GM23338 (cell line): ENCODE data around the gene TDO2. TPM values are rescaled to one million over a fixed set of nuclear protein-coding genes. Genes with fewer than 3 reads are reported as not detected.

Experiments
- ATAC-seq: fragments of 200-7000 bp; cut with Tn5 transposase; 3 replicates; pipeline ENCODE4 v1.9.1; 2020
- DNase-seq: peaks from one replicate; pipeline ENCODE4 v3.0.0-alpha.2; 2015; ENCODE audit warnings: low spot score
- H2AFZ ChIP-seq: fragments of 200-600 bp; sonication (generic); 2 replicates; pipeline ENCODE4 v1.8.0; 2016; ENCODE audit warnings: antibody characterized with exemption, mild to moderate bottlenecking, moderate library complexity
- H3F3A ChIP-seq: fragments of 200-600 bp; sonication (generic); replicated peaks from 2 replicates; pipeline ENCODE4 v1.8.0; 2017; ENCODE audit warnings: antibody characterized with exemption, mixed run types, low read depth
- H3K27ac ChIP-seq: fragments of 200-600 bp; sonication (generic); 2 replicates; pipeline ENCODE4 v1.6.1; 2016; ENCODE audit warnings: low read depth
- H3K27me3 ChIP-seq: fragments of 200-600 bp; sonication (generic); 2 replicates; pipeline ENCODE4 v1.8.0; 2016; ENCODE audit warnings: mild to moderate bottlenecking, mixed run types, moderate library complexity; ENCODE audit not compliant: insufficient read depth
- H3K36me3 ChIP-seq: fragments of 200-600 bp; sonication (generic); 2 replicates; pipeline ENCODE4 v1.8.0; 2016; ENCODE audit warnings: mild to moderate bottlenecking; ENCODE audit not compliant: insufficient read depth
- H3K4me1 ChIP-seq: fragments of 200-600 bp; sonication (generic); 2 replicates; pipeline ENCODE4 v1.8.0; 2016; ENCODE audit warnings: mild to moderate bottlenecking, moderate library complexity; ENCODE audit not compliant: insufficient read depth
- H3K4me2 ChIP-seq: fragments of 200-600 bp; sonication (generic); 2 replicates; pipeline ENCODE4 v1.7.1; 2017; ENCODE audit warnings: mixed run types
- H3K4me3 ChIP-seq: fragments of 200-600 bp; sonication (generic); 2 replicates; pipeline ENCODE4 v1.6.1; 2016; ENCODE audit warnings: mixed run types
- H3K79me2 ChIP-seq: fragments of 200-600 bp; sonication (generic); replicated peaks from 2 replicates; pipeline ENCODE4 v1.8.0; 2017; ENCODE audit warnings: mild to moderate bottlenecking; ENCODE audit not compliant: insufficient read depth
- H3K9me2 ChIP-seq: fragments of 200-600 bp; sonication (generic); 2 replicates; pipeline ENCODE4 v1.8.0; 2017; ENCODE audit not compliant: insufficient read depth
- H4K20me1 ChIP-seq: fragments of 200-600 bp; sonication (generic); replicated peaks from 2 replicates; pipeline ENCODE4 v1.8.0; 2017; ENCODE audit warnings: mild to moderate bottlenecking; ENCODE audit not compliant: insufficient read depth
- H3K27ac Mint-ChIP-seq: 2 replicates; pipeline ENCODE4 v1.8.0; 2020; ENCODE audit warnings: inconsistent platforms, mild to moderate bottlenecking, moderate library complexity, mixed read lengths
- H3K27me3 Mint-ChIP-seq: 3 replicates; pipeline ENCODE4 v1.8.0; 2022; ENCODE audit warnings: low read depth, mild to moderate bottlenecking, moderate library complexity, mixed read lengths, inconsistent platforms; ENCODE audit not compliant: insufficient read depth, poor library complexity
- H3K36me3 Mint-ChIP-seq: 3 replicates; pipeline ENCODE4 v1.8.0; 2021; ENCODE audit warnings: low read depth, mild to moderate bottlenecking, inconsistent platforms, moderate library complexity, mixed read lengths
- H3K4me1 Mint-ChIP-seq: 3 replicates; pipeline ENCODE4 v1.8.0; 2020; ENCODE audit warnings: mild to moderate bottlenecking, inconsistent platforms, mixed read lengths
- H3K4me3 Mint-ChIP-seq: 3 replicates; pipeline ENCODE4 v1.8.0; 2021; ENCODE audit warnings: moderate library complexity, mild to moderate bottlenecking, inconsistent platforms, mixed read lengths
- H3K9me3 Mint-ChIP-seq: 3 replicates; pipeline ENCODE4 v1.8.0; 2020; ENCODE audit warnings: moderate library complexity, mild to moderate bottlenecking, inconsistent platforms, mixed read lengths
- CREB1 ChIP-seq: fragments of 250-450 bp; sonication (Bioruptor Pico); IDR thresholded peaks from 2 replicates; pipeline ENCODE4 v1.5.0; 2020; ENCODE audit warnings: low read depth, mild to moderate bottlenecking, moderate library complexity
- EZH2 ChIP-seq: fragments of 200-600 bp; sonication (generic); IDR thresholded peaks from one replicate; pipeline ENCODE4 v1.8.0; 2017; ENCODE audit warnings: antibody characterized with exemption, mild to moderate bottlenecking, low read depth; ENCODE audit not compliant: unreplicated experiment
- EZH2phosphoT487 ChIP-seq: fragments of 200-600 bp; sonication (generic); IDR thresholded peaks from one replicate; pipeline ENCODE4 v1.8.1; 2018; ENCODE audit warnings: antibody characterized with exemption; ENCODE audit not compliant: unreplicated experiment
- JUNB ChIP-seq: IDR thresholded peaks from one replicate; pipeline ENCODE4 v1.6.1; 2016; ENCODE audit warnings: antibody characterized with exemption; ENCODE audit not compliant: unreplicated experiment
- NANOG ChIP-seq: IDR thresholded peaks from 2 replicates; pipeline ENCODE4 v1.6.1; 2016; ENCODE audit warnings: antibody characterized with exemption, borderline replicate concordance
- POLR2AphosphoS5 ChIP-seq: IDR thresholded peaks from 2 replicates; pipeline ENCODE4 v1.6.1; 2016; ENCODE audit warnings: antibody characterized with exemption, low read depth
- STAT1 ChIP-seq: IDR thresholded peaks from one replicate; pipeline ENCODE4 v1.6.1; 2016; ENCODE audit warnings: antibody characterized with exemption; ENCODE audit not compliant: unreplicated experiment
- ZNF114 ChIP-seq: fragments of 250-450 bp; sonication (Bioruptor Pico); IDR thresholded peaks from 2 replicates; pipeline ENCODE4 v1.5.0; 2020; ENCODE audit warnings: mild to moderate bottlenecking, moderate library complexity
- ZNF331 ChIP-seq: fragments of 250-450 bp; sonication (Bioruptor Pico); IDR thresholded peaks from 2 replicates; pipeline ENCODE4 v1.5.0; 2020; ENCODE audit warnings: low read depth, mild to moderate bottlenecking, moderate library complexity
- polyA plus RNA-seq: library from polyadenylated mRNA; unstranded; fragments of >200 nt; fragmentation: Nextera tagmentation; extraction: Ambion mirVana; gene quantifications from 2 replicates; pipeline ENCODE4 v1.2.1, GENCODE V29; 2016
- total RNA-seq: library from RNA; depleted of rRNA; stranded (reverse); fragments of >200 nt; shearing (Covaris generic); gene quantifications from 2 replicates; pipeline ENCODE4 v1.2.3, GENCODE V29; 2014
- TF ChIP-seq, protein P1 (sequence below): IDR thresholded peaks from 2 replicates; pipeline ENCODE4 v1.6.1; 2016; ENCODE audit warnings: antibody characterized with exemption
- TF ChIP-seq, protein P2 (sequence below): IDR thresholded peaks from one replicate; pipeline ENCODE4 v1.6.1; 2018; ENCODE audit warnings: antibody characterized with exemption; ENCODE audit not compliant: unreplicated experiment

TDO2 gene
- total and polyA plus RNA-seq, 2 experiments from 2014 or later, result 0.10 TPM; not detected in 1

- TF ChIP-seq ZNF331 (no peak), NANOG (0 out of 2 replicates have a peak, but pooled peaks have one; percentile 27)
- TF ChIP-seq, protein P1, sequence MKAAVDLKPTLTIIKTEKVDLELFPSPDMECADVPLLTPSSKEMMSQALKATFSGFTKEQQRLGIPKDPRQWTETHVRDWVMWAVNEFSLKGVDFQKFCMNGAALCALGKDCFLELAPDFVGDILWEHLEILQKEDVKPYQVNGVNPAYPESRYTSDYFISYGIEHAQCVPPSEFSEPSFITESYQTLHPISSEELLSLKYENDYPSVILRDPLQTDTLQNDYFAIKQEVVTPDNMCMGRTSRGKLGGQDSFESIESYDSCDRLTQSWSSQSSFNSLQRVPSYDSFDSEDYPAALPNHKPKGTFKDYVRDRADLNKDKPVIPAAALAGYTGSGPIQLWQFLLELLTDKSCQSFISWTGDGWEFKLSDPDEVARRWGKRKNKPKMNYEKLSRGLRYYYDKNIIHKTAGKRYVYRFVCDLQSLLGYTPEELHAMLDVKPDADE, result 0 out of 2 replicates have a peak, but pooled peaks have one; percentile 45
- peak overlapping the region; percentile 40; the same call in 1 of the 2 replicates for H3K27ac ChIP-seq
- no peaks in the 10 kb centered on the region for H3K79me2 ChIP-seq
- ATAC-seq (no peak), DNase-seq (peak; percentile 24)
- no peaks in the 10 kb centered on the region for H3K9me2 ChIP-seq
- H3K4me2 ChIP-seq, result peak overlapping the region; percentile 18; the same call in 1 of the 2 replicates
- H4K20me1 ChIP-seq, result no peaks in the 10 kb centered on the region
- Mint-ChIP-seq H3K9me3 (peaks cover 22% of the 10 kb centered on the region), H3K27me3 (no peaks in the 10 kb centered on the region), H3K27ac (peak overlapping the region; percentile 71), H3K36me3 (peaks cover 12% of the 10 kb centered on the region; the same call in 2 of the 3 replicates), H3K4me1 (peaks cover 26% of the 10 kb centered on the region), H3K4me3 (no peak overlapping the region)
- H3K4me3 ChIP-seq, result no peak overlapping the region
- no peaks in the 10 kb centered on the region for H3F3A ChIP-seq
- no peaks in the 10 kb centered on the region for H3K27me3 ChIP-seq
- no peaks in the 10 kb centered on the region for H3K36me3 ChIP-seq
- no peak overlapping the region; the same call in 1 of the 2 replicates for H2AFZ ChIP-seq
- H3K4me1 ChIP-seq, result peaks cover 22% of the 10 kb centered on the region
These were observed 3.1 kb upstream of the TDO2 start for GRCh38 chr4:155900381-155900780.

GRCh38 chr4:155901013-155901412 is 2.5 kb upstream of the TDO2 start:
- no peak overlapping the region for H3K27ac Mint-ChIP-seq
- Histone ChIP-seq H3K4me3 (no peak overlapping the region), H3K4me1 (peaks cover 22% of the 10 kb centered on the region), H3K27me3 (no peaks in the 10 kb centered on the region), H4K20me1 (no peaks in the 10 kb centered on the region), H3K9me2 (no peaks in the 10 kb centered on the region), H3K79me2 (no peaks in the 10 kb centered on the region), H3K36me3 (no peaks in the 10 kb centered on the region), H3K27ac (peak overlapping the region; percentile 40; the same call in 1 of the 2 replicates), H3F3A (no peaks in the 10 kb centered on the region), H3K4me2 (0 out of 2 replicates have a peak overlapping the region, but pooled peaks have one; percentile 18), H2AFZ (peak overlapping the region; percentile 9; the same call in 1 of the 2 replicates)
- no peak for ATAC-seq
- H3K27me3 Mint-ChIP-seq, result no peaks in the 10 kb centered on the region
- DNase-seq, result no peak
- H3K36me3 Mint-ChIP-seq, result peaks cover 10% of the 10 kb centered on the region; the same call in 2 of the 3 replicates
- peaks cover 19% of the 10 kb centered on the region for H3K9me3 Mint-ChIP-seq
- peaks cover 26% of the 10 kb centered on the region for H3K4me1 Mint-ChIP-seq
- no peak overlapping the region for H3K4me3 Mint-ChIP-seq
- TF ChIP-seq, protein P2, sequence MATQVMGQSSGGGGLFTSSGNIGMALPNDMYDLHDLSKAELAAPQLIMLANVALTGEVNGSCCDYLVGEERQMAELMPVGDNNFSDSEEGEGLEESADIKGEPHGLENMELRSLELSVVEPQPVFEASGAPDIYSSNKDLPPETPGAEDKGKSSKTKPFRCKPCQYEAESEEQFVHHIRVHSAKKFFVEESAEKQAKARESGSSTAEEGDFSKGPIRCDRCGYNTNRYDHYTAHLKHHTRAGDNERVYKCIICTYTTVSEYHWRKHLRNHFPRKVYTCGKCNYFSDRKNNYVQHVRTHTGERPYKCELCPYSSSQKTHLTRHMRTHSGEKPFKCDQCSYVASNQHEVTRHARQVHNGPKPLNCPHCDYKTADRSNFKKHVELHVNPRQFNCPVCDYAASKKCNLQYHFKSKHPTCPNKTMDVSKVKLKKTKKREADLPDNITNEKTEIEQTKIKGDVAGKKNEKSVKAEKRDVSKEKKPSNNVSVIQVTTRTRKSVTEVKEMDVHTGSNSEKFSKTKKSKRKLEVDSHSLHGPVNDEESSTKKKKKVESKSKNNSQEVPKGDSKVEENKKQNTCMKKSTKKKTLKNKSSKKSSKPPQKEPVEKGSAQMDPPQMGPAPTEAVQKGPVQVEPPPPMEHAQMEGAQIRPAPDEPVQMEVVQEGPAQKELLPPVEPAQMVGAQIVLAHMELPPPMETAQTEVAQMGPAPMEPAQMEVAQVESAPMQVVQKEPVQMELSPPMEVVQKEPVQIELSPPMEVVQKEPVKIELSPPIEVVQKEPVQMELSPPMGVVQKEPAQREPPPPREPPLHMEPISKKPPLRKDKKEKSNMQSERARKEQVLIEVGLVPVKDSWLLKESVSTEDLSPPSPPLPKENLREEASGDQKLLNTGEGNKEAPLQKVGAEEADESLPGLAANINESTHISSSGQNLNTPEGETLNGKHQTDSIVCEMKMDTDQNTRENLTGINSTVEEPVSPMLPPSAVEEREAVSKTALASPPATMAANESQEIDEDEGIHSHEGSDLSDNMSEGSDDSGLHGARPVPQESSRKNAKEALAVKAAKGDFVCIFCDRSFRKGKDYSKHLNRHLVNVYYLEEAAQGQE, result no peak
- TF ChIP-seq, protein P1, result no peak
- TF ChIP-seq JUNB, result no peak
- no peak for TF ChIP-seq CREB1 (CRISPR knock-in tag)
- no peak for TF ChIP-seq ZNF114 (CRISPR knock-in tag)
- TF ChIP-seq NANOG, result no peak
- no peak for TF ChIP-seq POLR2AphosphoS5
- no peak for TF ChIP-seq STAT1
- TF ChIP-seq EZH2, result no peak
- no peak for TF ChIP-seq EZH2phosphoT487
- TF ChIP-seq ZNF331, result no peak
